GM19025 (cell line): ENCODE measurements around the gene EPHA8.

ENCODE experiments used
- ATAC-seq: cut with Tn5 transposase; IDR thresholded peaks from one replicate; pipeline ENCODE4 v1.9.1; 2021; ENCODE audit warnings: mild to moderate bottlenecking, low read depth, moderate library complexity; ENCODE audit not compliant: unreplicated experiment

The EPHA8 gene

GRCh38 chr1:22587247-22587646 is 24.0 kb downstream of the EPHA8 start:
- no peak for ATAC-seq

GRCh38 chr1:22588899-22589422 is 25.7 kb downstream of the EPHA8 start:
- no peak for ATAC-seq

- ATAC-seq: no peak
Measured at GRCh38 chr1:22591576-22591975, 28.3 kb downstream of the EPHA8 start.

GRCh38 chr1:22592051-22592450 is 28.8 kb downstream of the EPHA8 start:
- ATAC-seq: no peak

GRCh38 chr1:22592919-22593790 is 29.9 kb downstream of the EPHA8 start:
- ATAC-seq: no peak

GRCh38 chr1:22594396-22594795 is 31.1 kb downstream of the EPHA8 start:
- no peak for ATAC-seq

GRCh38 chr1:22595108-22595507 is 31.8 kb downstream of the EPHA8 start:
- no peak for ATAC-seq

GRCh38 chr1:22597301-22597965 is 34.1 kb downstream of the EPHA8 start:
- no peak for ATAC-seq

- no peak for ATAC-seq
Measured at GRCh38 chr1:22597996-22598395, 34.7 kb downstream of the EPHA8 start.

GRCh38 chr1:22598736-22599135 is 35.4 kb downstream of the EPHA8 start:
- no peak for ATAC-seq

GRCh38 chr1:22600071-22600816 is 37.0 kb downstream of the EPHA8 start:
- no peak for ATAC-seq

GRCh38 chr1:22600817-22601605 is 37.7 kb downstream of the EPHA8 start:
- ATAC-seq: no peak

GRCh38 chr1:22601610-22602009 is 38.3 kb downstream of the EPHA8 start:
- no peak for ATAC-seq

- no peak for ATAC-seq
Measured at GRCh38 chr1:22602060-22602740, 38.9 kb downstream of the EPHA8 start.

GRCh38 chr1:22606161-22606560 is 42.9 kb downstream of the EPHA8 start:
- ATAC-seq: no peak

GRCh38 chr1:22607154-22607553 is 43.9 kb downstream of the EPHA8 start:
- ATAC-seq: no peak

GRCh38 chr1:22608361-22608760 is 45.1 kb downstream of the EPHA8 start:
- ATAC-seq: no peak

- no peak for ATAC-seq
Measured at GRCh38 chr1:22609291-22609690, 46.0 kb downstream of the EPHA8 start.

GRCh38 chr1:22611530-22611947 is 48.2 kb downstream of the EPHA8 start:
- no peak for ATAC-seq
